Naive thymus-derived CD4-positive, alpha-beta T cell (primary cell): ENCODE results near the gene SYVN1. TPM values are rescaled to one million over a fixed set of nuclear protein-coding genes. Genes with fewer than 3 reads are reported as not detected.

ENCODE experiments used
- ATAC-seq: fragments of 150-1000 bp; cut with Tn5 transposase; 2 replicates; pipeline ENCODE4 v1.10.0; 2021; ENCODE audit warnings: mild to moderate bottlenecking, moderate library complexity
- CTCF ChIA-PET: fragments of 350-600 bp; sonication (Branson Sonifier 250); formaldehyde crosslinking; loops from one replicate; lab custom pipeline; 2021; ENCODE audit warnings: antibody characterized with exemption; lab: Charles Lee
- POLR2A ChIA-PET: fragments of 350-600 bp; sonication (Branson Sonifier 250); formaldehyde crosslinking; loops from one replicate; lab custom pipeline; 2021; ENCODE audit warnings: antibody characterized with exemption, inconsistent platforms; lab: Charles Lee
- DNase-seq, 9 donors: peaks; one replicate each; pipeline versions ENCODE4 v3.0.0 to v3.0.0-alpha.2; 2020 to 2022; ENCODE audit warnings: mixed read lengths in 1 of 9
- H3K27ac ChIP-seq: one replicate; pipeline ENCODE4 v1.7.0; 2013; ENCODE audit warnings: mild to moderate bottlenecking, low read depth, low read length, moderate library complexity
- H3K27me3 ChIP-seq, 2 donors: one replicate each; pipeline ENCODE4 v1.7.0; 2013; ENCODE audit warnings: low read length in 2 of 2, mild to moderate bottlenecking in 2 of 2, moderate library complexity in 2 of 2; ENCODE audit not compliant: control insufficient read depth in 2 of 2, insufficient read depth in 2 of 2
- H3K36me3 ChIP-seq, 3 experiments: 1 replicate in 2 of 3; 2 replicates in 1 of 3; pipeline ENCODE4 v1.7.0; 2013; ENCODE audit warnings: low read length in 3 of 3, mild to moderate bottlenecking in 3 of 3, moderate library complexity in 1 of 3; ENCODE audit not compliant: insufficient read depth in 3 of 3, control insufficient read depth in 2 of 3
- H3K4me1 ChIP-seq, 2 donors: one replicate each; pipeline ENCODE4 v1.7.0; 2013; ENCODE audit warnings: low read length in 2 of 2, mild to moderate bottlenecking in 2 of 2, moderate library complexity in 1 of 2; ENCODE audit not compliant: control insufficient read depth in 2 of 2, insufficient read depth in 2 of 2
- H3K4me3 ChIP-seq: 2 replicates; pipeline ENCODE4 v1.7.0; 2013; ENCODE audit warnings: mild to moderate bottlenecking, low read length
- H3K9me3 ChIP-seq, 3 experiments: 1 replicate in 2 of 3; 2 replicates in 1 of 3; pipeline ENCODE4 v1.7.0; 2013; ENCODE audit warnings: low read length in 3 of 3; ENCODE audit not compliant: control insufficient read depth in 2 of 3
- H3K27ac Mint-ChIP-seq, 9 donors: one replicate each; pipeline ENCODE4 v1.8.0; 2020 to 2022; ENCODE audit warnings: mixed read lengths in 9 of 9, mild to moderate bottlenecking in 8 of 9, moderate library complexity in 5 of 9, inconsistent platforms in 2 of 9
- H3K27me3 Mint-ChIP-seq, 5 donors: one replicate each; pipeline ENCODE4 v1.8.0; 2021 to 2022; ENCODE audit warnings: mixed read lengths in 5 of 5, mild to moderate bottlenecking in 1 of 5
- H3K36me3 Mint-ChIP-seq, 5 donors: one replicate each; pipeline ENCODE4 v1.8.0; 2020 to 2022; ENCODE audit warnings: mixed read lengths in 5 of 5, mild to moderate bottlenecking in 3 of 5, inconsistent platforms in 1 of 5
- H3K4me1 Mint-ChIP-seq, 7 donors: one replicate each; pipeline ENCODE4 v1.8.0; 2020 to 2022; ENCODE audit warnings: mixed read lengths in 7 of 7, mild to moderate bottlenecking in 3 of 7, inconsistent platforms in 1 of 7
- H3K4me3 Mint-ChIP-seq, 10 donors: one replicate each; pipeline ENCODE4 v1.8.0; 2020 to 2022; ENCODE audit warnings: mild to moderate bottlenecking in 10 of 10, mixed read lengths in 10 of 10, moderate library complexity in 6 of 10, inconsistent platforms in 2 of 10
- H3K9me3 Mint-ChIP-seq, 11 donors: one replicate each; pipeline ENCODE4 v1.8.0; 2020 to 2022; ENCODE audit warnings: mixed read lengths in 11 of 11, mild to moderate bottlenecking in 4 of 11, inconsistent platforms in 1 of 11, moderate library complexity in 1 of 11
- intact Hi-C, 2 donors: fragments of 100-400 bp; cut with micrococcal nuclease; formaldehyde crosslinking; loops; one replicate each; pipeline ENCODE4 v1.15.1; 2023
- polyA plus RNA-seq, 2 donors: library from polyadenylated mRNA; unstranded; fragments of 300-500 nt; fragmentation: Illumina TruSeq; gene quantifications; one replicate each; pipeline ENCODE4 v1.2.3, GENCODE V29; 2021
- total RNA-seq, 6 experiments: library from RNA in 5 of 6; stranded (reverse) in 5 of 6; gene quantifications; 1 replicate in 5 of 6; 2 replicates in 1 of 6; pipeline ENCODE4 v1.2.3 and lab custom pipeline; 2021 to 2026

Gene SYVN1
- total and polyA plus RNA-seq, 7 experiments from 2014 or later: 8.6 to 84.6 (median 67.5) TPM

GRCh38 chr11:65095427-65095826 lies 38.9 kb downstream of the SYVN1 start:
- Histone ChIP-seq H3K4me1 (peaks cover 9 to 15% of the 10 kb centered on the region in 2 donors), H3K27me3 (no peaks in the 10 kb centered on the region), H3K9me3 (no peaks in the 10 kb centered on the region), H3K4me3 (peak overlapping the region; percentile 92), H3K27ac (peak overlapping the region; percentile 88), H3K36me3 (peaks cover 0 to 6% (median 5%) of the 10 kb centered on the region in 3 experiments)
- no peaks in the 10 kb centered on the region for H3K27me3 Mint-ChIP-seq
- CTCF ChIA-PET: no interaction called here
- H3K4me3 Mint-ChIP-seq: peak overlapping the region; percentile 83 to 97 (median 94)
- peak overlapping the region; percentile 89 to 98 (median 97) for H3K27ac Mint-ChIP-seq
- DNase-seq (no peak), ATAC-seq (no peak)
- H3K9me3 Mint-ChIP-seq: no peaks in the 10 kb centered on the region
- POLR2A ChIA-PET: interaction anchor here (0.9 to 7.3 kb wide), 12 partner anchors 10 to 471 kb away, joined by 3 to 75 read pairs (median 5); partner anchors contain the start of genes FAU, MRPL49, SAC3D1 and SNX15
- peaks cover 0 to 4% (median 0%) of the 10 kb centered on the region in 5 donors for H3K36me3 Mint-ChIP-seq
- peaks cover 8 to 28% (median 18%) of the 10 kb centered on the region in 7 donors for H3K4me1 Mint-ChIP-seq
- intact Hi-C loops: loop anchor here in 1 of 2 donors (5.0 kb wide), 2 partner anchors 178 to 238 kb away; partner anchors contain the start of gene ATG2A

- intact Hi-C loops: no loop called here
- no peak overlapping the region for H3K4me3 Mint-ChIP-seq
- ATAC-seq: no peak
Measured at GRCh38 chr11:65090628-65091027, 43.7 kb downstream of the SYVN1 start.

GRCh38 chr11:65089621-65090020 lies 44.7 kb downstream of the SYVN1 start:
- H3K9me3 Mint-ChIP-seq: peaks cover 0 to 3% (median 0%) of the 10 kb centered on the region in 11 donors
- no peak overlapping the region for H3K4me3 ChIP-seq
- H3K4me3 Mint-ChIP-seq: no peak overlapping the region
- ChIA-PET POLR2A (interaction anchor here (0.8 to 1.4 kb wide), 2 partner anchors 14 to 27 kb away, joined by 3 to 4 read pairs; no protein-coding TSS in a partner anchor), CTCF (interaction anchor here (1.2 to 1.3 kb wide), 2 partner anchors 24 to 29 kb away, joined by 3 to 4 read pairs; no protein-coding TSS in a partner anchor)
- H3K27ac ChIP-seq: no peak overlapping the region
- H3K9me3 ChIP-seq: no peaks in the 10 kb centered on the region
- H3K27me3 ChIP-seq: no peaks in the 10 kb centered on the region
- peaks cover 0 to 43% (median 11%) of the 10 kb centered on the region in 3 experiments for H3K36me3 ChIP-seq
- H3K4me1 Mint-ChIP-seq: peaks cover 7 to 15% (median 12%) of the 10 kb centered on the region in 7 donors
- ATAC-seq (no peak), DNase-seq (no peak)
- H3K36me3 Mint-ChIP-seq: peaks cover 0 to 22% (median 12%) of the 10 kb centered on the region in 5 donors
- H3K27me3 Mint-ChIP-seq: no peaks in the 10 kb centered on the region
- H3K4me1 ChIP-seq: peaks cover 6 to 9% of the 10 kb centered on the region in 2 donors
- H3K27ac Mint-ChIP-seq: no peak overlapping the region
- intact Hi-C loops: loop anchor here in 1 of 2 donors (10.0 kb wide), 1 partner anchor 245 kb away; the partner anchor contains the start of gene CDC42BPG

More at GRCh38 chr11:65090628-65091027, 43.7 kb downstream of the SYVN1 start:
- Mint-ChIP-seq H3K9me3 (no peaks in the 10 kb centered on the region), H3K36me3 (peaks cover 0 to 20% (median 10%) of the 10 kb centered on the region in 5 donors), H3K27ac (no peak overlapping the region), H3K4me1 (peaks cover 4 to 7% (median 5%) of the 10 kb centered on the region in 7 donors), H3K27me3 (no peaks in the 10 kb centered on the region)
- no peak overlapping the region for H3K4me3 ChIP-seq
- DNase-seq: no peak
- H3K27me3 ChIP-seq: no peaks in the 10 kb centered on the region
- H3K27ac ChIP-seq: no peak overlapping the region
- H3K36me3 ChIP-seq: peaks cover 0 to 41% (median 6%) of the 10 kb centered on the region in 3 experiments
- POLR2A ChIA-PET: interaction anchor here (1.1 to 1.6 kb wide), 3 partner anchors 13 to 44 kb away, joined by 4 to 5 read pairs (median 4); partner anchors contain the start of gene SYVN1
- CTCF ChIA-PET: interaction anchor here (0.8 to 1.3 kb wide), 2 partner anchors 18 to 23 kb away, joined by 3 read pairs; no protein-coding TSS in a partner anchor
- peaks cover 1% of the 10 kb centered on the region in 2 donors for H3K4me1 ChIP-seq
- H3K9me3 ChIP-seq: no peaks in the 10 kb centered on the region

- peak overlapping the region in 1 of 9 donors; percentile 10 for H3K27ac Mint-ChIP-seq
- Histone ChIP-seq H3K4me3 (no peak overlapping the region), H3K27me3 (no peaks in the 10 kb centered on the region), H3K36me3 (peaks cover 0 to 43% (median 11%) of the 10 kb centered on the region in 3 experiments), H3K27ac (no peak overlapping the region), H3K4me1 (peaks cover 13 to 14% of the 10 kb centered on the region in 2 donors), H3K9me3 (no peaks in the 10 kb centered on the region)
- ATAC-seq (no peak), DNase-seq (no peak)
- peaks cover 0 to 22% (median 17%) of the 10 kb centered on the region in 5 donors for H3K36me3 Mint-ChIP-seq
- H3K4me1 Mint-ChIP-seq: peaks cover 20 to 33% (median 25%) of the 10 kb centered on the region in 7 donors
- POLR2A ChIA-PET: interaction anchor here (3.2 kb wide), 1 partner anchor 34 kb away, joined by 22 read pairs; the partner anchor contains the start of genes FAU and MRPL49
- CTCF ChIA-PET: no interaction called here
- H3K9me3 Mint-ChIP-seq: peaks cover 0 to 8% (median 0%) of the 10 kb centered on the region in 11 donors
- peaks cover 0 to 4% (median 0%) of the 10 kb centered on the region in 5 donors for H3K27me3 Mint-ChIP-seq
- H3K4me3 Mint-ChIP-seq: no peak overlapping the region
- intact Hi-C loops: loop anchor here in 1 of 2 donors (10.0 kb wide), 1 partner anchor 243 kb away; the partner anchor contains the start of gene CDC42BPG
Measured at GRCh38 chr11:65087827-65088226, 46.5 kb downstream of the SYVN1 start.

- peaks cover 0 to 8% (median 0%) of the 10 kb centered on the region in 11 donors for H3K9me3 Mint-ChIP-seq
- peaks cover 13 to 14% of the 10 kb centered on the region in 2 donors for H3K4me1 ChIP-seq
- peaks cover 0 to 22% (median 17%) of the 10 kb centered on the region in 5 donors for H3K36me3 Mint-ChIP-seq
- H3K4me1 Mint-ChIP-seq: peaks cover 20 to 34% (median 27%) of the 10 kb centered on the region in 7 donors
- H3K27ac ChIP-seq: no peak overlapping the region
- H3K4me3 ChIP-seq: no peak overlapping the region
- intact Hi-C loops: loop anchor here in 1 of 2 donors (10.0 kb wide), 1 partner anchor 242 kb away; the partner anchor contains the start of gene CDC42BPG
- no peaks in the 10 kb centered on the region for H3K27me3 ChIP-seq
- no peak for ATAC-seq
- peak overlapping the region in 2 of 9 donors; percentile 10 to 36 for H3K27ac Mint-ChIP-seq
- peaks cover 0 to 43% (median 11%) of the 10 kb centered on the region in 3 experiments for H3K36me3 ChIP-seq
- H3K27me3 Mint-ChIP-seq: peaks cover 0 to 4% (median 0%) of the 10 kb centered on the region in 5 donors
- no peaks in the 10 kb centered on the region for H3K9me3 ChIP-seq
- peak overlapping the region in 1 of 10 donors; percentile 25 for H3K4me3 Mint-ChIP-seq
- POLR2A ChIA-PET: interaction anchor here (0.6 to 3.2 kb wide), 3 partner anchors 34 to 325 kb away, joined by 3 to 22 read pairs (median 12); partner anchors contain the start of genes FAU, MRPL49 and SYVN1
- CTCF ChIA-PET: no interaction called here
- DNase-seq: no peak
Measured at GRCh38 chr11:65087216-65087615, 47.1 kb downstream of the SYVN1 start.

DNA sequence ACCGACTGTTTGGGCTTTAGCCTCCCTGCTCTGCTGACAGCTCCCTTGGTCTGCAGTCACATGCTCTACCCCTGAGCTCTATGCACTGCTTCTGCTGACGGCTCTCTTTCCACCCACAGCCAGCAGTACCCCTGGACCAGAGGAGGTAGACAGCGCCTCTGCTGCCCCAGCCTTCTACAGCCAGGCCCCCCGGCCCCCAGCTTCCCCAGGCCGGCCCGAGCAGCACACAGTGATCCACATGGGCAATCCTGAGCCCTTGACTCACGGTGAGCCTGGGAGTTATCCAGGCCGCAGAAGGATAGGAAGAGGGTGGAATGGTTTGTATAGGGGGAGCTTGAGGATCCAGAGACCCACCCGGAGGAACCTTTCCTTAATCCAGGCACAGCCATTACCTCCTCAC lies 47.5 kb downstream of the SYVN1 start:
- Histone ChIP-seq H3K4me3 (no peak overlapping the region), H3K27ac (no peak overlapping the region), H3K9me3 (no peaks in the 10 kb centered on the region), H3K36me3 (peaks cover 0 to 43% (median 11%) of the 10 kb centered on the region in 3 experiments), H3K27me3 (no peaks in the 10 kb centered on the region), H3K4me1 (peaks cover 13 to 14% of the 10 kb centered on the region in 2 donors)
- peaks cover 20 to 34% (median 27%) of the 10 kb centered on the region in 7 donors for H3K4me1 Mint-ChIP-seq
- no peak for ATAC-seq
- peaks cover 0 to 4% (median 0%) of the 10 kb centered on the region in 5 donors for H3K27me3 Mint-ChIP-seq
- peaks cover 0 to 8% (median 0%) of the 10 kb centered on the region in 11 donors for H3K9me3 Mint-ChIP-seq
- CTCF ChIA-PET: no interaction called here
- peak overlapping the region in 1 of 9 donors; percentile 36 for H3K27ac Mint-ChIP-seq
- H3K4me3 Mint-ChIP-seq: peak overlapping the region in 2 of 10 donors; percentile 15 to 42
- POLR2A ChIA-PET: interaction anchor here (0.6 to 3.2 kb wide), 5 partner anchors 23 to 803 kb away, joined by 3 to 22 read pairs (median 3); partner anchors contain the start of genes FAU, MRPL49 and SYVN1
- no peak for DNase-seq
- intact Hi-C loops: loop anchor here in 1 of 2 donors (10.0 kb wide), 1 partner anchor 242 kb away; the partner anchor contains the start of gene CDC42BPG
- H3K36me3 Mint-ChIP-seq: peaks cover 0 to 22% (median 17%) of the 10 kb centered on the region in 5 donors
